GM21529 (cell line): ENCODE results near the gene IKZF3.
"Not testable (repeated sequence)": the region's sequence is repeated elsewhere in the genome, so short reads cannot be mapped to it uniquely, and the experiment has no call there.

Source experiments
- ATAC-seq: cut with Tn5 transposase; IDR thresholded peaks from one replicate; pipeline ENCODE4 v1.9.1; 2021; ENCODE audit not compliant: unreplicated experiment

Gene IKZF3

DNA sequence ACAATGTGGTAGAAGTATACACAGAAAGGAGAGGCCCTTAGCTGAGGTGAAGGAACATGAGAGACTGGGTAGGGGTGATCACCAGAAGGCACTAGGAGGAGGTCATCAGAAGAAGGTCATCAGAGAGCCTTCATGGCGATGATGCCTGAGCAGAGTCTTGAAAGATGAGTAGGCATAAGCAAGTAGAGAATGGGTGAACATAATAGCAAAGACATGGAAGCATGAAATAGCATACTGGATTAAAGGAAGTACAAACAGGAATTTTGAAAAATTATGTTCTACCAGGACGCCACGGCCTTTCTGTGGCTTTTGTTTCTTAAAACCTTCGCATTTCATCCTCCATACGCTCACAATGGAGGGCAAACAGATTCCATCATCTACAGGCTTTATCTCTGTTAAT lies 2.9 kb downstream of the IKZF3 start:
- ATAC-seq: no peak

DNA sequence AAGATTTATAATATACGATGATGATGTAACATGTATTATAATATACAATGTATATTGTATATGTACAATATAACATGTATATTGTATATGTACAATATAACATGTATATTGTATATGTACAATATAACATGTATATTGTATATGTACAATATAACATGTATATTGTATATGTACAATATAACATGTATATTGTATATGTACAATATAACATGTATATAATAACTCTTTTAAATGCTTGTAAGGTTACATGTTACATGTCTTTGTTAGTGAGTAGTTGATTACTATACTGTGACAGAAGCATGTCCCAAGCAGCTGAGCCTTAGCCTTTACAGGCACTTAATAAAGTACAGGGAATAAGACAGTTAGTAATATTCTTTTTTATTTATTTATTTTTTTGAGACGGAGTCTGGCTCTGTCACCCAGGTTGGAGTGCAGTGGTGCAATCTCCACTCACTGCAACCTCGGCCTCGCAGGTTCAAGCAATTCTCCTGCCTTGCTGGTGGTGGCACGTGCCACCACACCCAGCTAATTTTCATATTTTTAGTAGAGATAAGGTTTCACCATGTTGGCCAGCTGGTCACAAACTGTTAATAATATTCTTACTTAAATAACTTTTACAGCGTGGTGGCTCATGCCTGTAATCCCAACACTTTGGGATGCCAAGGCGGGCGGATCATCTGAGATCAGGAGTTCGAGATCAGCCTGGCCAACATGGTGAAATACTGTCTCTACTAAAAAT lies 8.0 kb downstream of the IKZF3 start:
- ATAC-seq: not testable (repeated sequence)

DNA sequence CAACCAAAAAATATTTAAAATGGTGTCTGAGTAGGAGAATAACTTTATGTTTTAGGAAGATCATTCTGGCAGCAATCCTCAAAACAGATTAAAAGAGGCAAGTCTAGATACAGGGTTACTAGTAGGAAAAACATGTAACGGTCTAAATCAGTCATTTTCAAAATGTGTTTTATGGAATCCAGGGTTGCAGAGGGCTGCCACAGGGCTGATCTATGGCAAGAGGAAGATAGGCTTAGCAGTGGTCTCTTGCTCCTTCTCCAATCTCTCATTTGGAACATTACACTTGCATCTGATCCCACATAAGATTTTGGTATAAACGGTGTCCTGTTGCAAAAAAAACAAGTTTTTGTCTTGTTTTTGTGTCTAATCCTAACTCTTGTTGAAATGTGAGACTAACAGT lies 9.2 kb downstream of the IKZF3 start:
- no peak for ATAC-seq

DNA sequence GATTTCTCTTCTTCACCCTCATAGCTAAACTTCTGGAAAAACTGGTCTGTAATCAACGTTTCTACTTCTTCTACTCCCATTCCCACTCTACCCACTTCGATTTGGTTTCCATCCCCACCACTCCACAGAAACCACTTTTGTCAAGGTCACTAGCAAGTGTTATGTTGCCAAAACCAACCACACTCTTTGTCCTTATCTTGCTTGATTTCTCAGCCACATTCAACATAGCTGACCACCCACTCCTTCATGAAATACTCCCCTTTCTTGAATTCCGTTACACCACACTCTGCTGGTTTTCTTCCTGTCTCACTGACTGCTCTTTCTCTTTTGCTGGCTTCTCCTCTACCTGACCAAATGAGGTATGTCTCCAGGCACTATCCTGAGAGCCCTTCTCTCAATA lies 11.9 kb downstream of the IKZF3 start:
- no peak for ATAC-seq

DNA sequence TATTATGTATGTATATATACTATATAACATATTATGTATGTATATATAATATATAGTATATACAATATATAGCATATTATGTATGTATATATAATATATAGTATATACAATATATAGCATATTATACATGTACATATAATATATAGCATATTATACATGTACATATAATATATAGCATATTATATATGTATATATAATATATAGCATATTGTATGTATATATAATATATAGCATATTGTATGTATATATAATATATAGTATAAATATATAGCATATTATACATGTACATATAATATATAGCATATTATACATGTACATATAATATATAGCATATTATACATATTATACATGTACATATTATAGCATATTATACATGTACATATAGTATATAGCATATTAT lies 13.9 kb downstream of the IKZF3 start:
- ATAC-seq: not testable (repeated sequence)

DNA sequence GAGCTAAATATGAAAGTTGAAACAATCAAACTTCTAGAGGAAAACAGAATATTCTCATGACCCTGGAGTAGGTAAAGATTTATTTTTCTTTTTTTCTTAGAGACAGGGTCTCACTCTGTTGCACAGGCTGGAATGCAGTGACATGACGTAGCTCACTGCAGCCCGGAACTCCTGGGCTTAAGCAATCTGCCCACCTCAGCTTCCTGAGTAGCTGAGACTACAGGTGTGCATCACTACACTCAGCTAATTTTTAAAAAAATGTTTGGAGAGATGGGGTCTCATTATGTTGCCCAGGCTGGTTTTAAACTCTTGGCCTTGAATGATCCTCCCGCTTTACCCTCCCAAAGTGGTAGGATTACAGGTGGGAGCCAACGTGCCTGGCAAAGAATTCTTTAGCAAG lies 15.5 kb downstream of the IKZF3 start:
- no peak for ATAC-seq

DNA sequence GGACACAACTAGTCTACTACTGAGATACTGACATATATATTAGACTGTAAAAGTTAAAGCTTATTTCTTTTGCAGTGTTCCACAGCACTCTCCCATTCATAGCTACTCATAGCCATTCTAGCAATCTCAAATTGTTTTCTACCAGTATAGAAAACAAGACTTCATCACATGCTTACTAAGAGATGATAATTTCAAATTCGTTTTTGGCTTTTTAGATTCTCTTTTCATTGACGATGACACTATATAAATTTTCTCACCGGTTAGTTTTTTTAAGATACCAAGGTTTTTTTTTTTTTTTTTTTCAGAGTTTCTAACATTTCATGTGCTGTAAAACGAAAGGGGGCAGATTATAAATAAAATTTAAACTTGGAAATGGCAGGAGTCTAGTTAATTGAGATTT lies 17.9 kb downstream of the IKZF3 start:
- no peak for ATAC-seq

DNA sequence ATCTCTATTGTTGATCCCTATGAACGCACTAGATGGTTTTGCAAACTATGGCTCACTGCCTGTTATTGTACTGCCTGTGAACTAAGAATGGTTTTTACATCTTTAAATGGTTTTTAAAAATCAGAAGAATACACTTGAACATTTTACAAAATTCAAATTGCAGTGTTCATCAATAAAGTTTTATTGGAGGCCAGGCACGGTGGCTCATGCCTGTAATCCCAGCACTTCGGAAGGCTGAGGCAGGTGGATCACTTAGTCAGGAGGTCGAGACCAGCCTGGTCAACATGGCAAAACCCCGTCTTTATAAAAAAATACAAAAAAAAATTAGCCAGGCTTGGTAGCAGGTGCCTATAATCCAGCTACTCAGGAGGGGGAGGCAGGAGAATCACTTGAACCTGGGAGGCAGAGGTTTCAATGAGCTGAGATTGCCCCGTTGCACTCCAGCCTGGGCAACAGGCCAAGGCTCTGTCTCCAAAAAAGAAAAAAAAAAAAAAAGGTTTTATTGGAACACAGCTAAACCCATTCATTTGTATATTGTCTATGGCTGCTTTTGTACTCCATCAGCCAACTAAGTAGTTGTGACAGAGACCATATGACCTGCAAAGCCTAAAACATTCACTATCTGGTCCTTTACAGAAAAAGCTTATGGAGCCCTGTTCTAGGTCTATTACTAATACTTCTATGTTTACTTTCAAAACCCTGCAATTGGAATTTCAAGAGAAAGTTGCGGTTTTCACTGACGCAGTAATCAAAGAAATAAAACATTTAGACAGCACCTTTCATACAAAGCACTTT lies 18.9 kb downstream of the IKZF3 start:
- no peak for ATAC-seq

DNA sequence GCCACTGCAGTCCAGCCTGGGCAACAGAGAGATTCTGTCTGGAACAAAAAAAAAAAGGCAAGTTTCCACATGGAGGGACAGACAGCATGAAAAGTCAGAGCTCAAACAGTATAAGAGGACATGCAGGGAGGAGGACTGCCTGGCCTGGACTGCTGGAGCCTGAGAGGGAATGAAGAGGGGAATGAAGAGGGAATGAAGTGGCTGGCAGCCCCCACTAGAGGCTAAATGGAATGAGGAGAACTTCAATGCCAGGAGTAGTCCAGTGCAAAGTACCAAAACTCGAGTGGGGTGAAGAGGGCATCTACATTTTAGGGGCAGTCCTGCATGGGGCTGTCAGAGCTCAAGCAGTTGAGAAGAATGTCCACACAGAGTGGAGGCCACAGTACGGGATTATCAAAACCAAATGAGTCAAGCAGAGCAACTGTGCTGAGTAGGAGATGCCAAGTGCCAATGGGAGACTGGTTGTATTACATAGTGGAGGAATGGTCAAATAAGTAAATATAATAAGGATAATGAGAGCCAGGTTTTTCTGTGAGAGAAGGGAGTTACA lies 22.9 kb downstream of the IKZF3 start:
- ATAC-seq: no peak

DNA sequence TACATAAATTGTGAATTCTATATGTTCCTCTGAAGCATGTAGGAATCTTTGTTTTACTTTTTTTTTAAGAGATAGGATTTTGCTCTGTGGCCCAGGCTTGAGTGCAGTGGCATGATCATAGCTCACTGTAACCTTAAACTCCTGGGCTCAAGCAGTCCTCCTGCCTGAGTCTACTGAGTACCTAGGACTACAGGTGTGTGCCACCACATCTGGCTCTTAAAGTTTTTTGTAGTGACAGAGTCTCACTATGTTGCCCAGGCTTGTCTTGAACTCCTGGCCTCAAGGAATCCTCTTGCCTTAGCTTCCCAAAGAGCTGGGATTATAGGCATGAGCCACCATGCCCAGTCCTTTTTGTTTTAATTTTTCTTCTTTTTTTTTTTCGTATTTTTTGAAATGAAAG lies 25.3 kb downstream of the IKZF3 start:
- no peak for ATAC-seq

DNA sequence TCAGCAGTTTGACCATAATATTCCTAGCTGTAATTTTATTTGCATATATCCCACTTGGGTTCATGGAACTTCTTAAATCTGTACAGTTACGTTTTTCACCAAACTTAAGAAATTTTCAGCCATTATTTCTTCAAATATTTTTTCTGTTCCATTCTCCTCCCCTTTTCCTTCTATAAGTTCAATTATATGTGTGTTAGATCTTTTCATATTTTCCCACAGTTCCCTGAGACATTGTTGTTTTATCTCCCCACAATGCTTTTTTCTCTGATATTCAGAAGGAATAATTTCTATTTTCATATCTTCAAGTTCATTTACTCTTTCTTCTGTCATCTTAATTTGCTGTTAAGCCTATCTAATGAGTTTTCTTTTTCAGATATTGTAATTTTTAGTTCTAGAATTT lies 26.1 kb downstream of the IKZF3 start:
- no peak for ATAC-seq

DNA sequence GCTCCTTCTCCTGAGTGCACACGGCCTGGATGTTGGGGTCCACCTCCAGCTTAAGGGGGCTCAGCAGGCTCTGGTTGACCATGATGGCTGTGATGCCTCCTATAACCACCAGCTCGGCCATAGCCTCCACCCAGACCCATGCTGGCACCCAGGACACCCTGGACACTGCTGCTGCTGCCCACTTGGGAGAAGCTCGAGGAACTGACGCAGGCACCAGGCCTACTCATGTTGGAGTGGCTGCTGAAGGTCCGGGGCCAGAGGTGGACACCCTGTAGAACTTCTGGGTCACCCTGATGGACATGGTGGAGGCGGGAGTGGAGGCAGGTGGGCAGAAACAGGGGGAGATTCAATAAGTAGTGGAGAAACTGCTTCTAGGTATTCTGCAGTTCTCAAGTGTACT lies 28.0 kb downstream of the IKZF3 start:
- no peak for ATAC-seq

DNA sequence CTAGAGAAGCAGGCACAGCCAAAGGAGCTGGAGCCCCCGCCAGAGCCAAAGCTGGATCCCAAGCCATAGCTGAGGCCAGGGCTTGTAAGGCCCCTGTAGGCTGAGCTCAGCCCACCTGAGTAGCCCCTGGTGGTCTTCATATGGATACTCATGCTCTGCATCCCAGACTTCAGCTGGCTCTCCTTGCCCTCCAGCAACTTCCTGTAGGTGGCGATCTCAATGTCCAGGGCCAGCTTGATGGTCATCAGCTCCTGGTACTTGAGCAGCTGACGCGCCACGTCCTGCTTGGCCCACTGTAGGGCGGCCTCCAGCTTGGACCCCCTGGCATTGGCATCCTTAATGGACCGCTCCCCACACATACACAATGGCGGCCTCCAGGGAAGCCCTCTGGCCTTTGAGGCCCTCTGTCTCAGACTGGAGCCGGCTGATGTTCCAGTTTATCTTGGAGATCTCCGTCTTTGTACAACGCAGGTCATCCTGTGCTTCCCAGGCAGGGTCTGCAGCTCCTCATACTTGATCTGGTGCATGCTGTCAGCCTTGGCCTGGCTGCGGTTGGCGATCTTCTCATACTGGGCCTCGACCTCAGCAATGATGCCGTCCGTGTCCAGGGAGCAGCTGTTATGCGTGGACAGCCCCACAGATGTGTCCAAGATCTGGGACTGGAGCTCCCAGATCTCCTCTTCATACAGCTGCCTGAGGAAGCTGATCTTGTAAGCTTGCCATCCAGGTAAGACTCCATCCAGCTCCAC lies 28.9 kb downstream of the IKZF3 start:
- ATAC-seq: no peak

DNA sequence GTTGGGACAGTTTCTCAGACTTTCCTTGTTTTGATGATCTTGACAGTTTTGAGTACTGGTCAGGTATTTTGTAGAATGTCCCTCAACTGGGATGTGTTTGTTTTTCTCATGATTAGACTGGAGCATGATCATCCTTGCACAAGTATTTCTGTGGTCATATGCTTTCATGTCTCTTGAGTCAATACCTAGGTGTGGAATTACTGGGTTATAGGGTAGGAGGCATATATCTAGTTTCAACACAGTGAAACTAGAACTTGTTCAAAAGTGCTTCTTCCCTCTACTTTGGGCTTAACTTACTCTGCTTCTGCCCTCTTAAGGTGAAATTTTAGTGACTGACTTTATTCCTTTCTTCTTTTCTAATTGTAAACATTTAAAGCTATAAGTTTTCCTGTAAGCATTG lies 30.1 kb downstream of the IKZF3 start:
- ATAC-seq: no peak

DNA sequence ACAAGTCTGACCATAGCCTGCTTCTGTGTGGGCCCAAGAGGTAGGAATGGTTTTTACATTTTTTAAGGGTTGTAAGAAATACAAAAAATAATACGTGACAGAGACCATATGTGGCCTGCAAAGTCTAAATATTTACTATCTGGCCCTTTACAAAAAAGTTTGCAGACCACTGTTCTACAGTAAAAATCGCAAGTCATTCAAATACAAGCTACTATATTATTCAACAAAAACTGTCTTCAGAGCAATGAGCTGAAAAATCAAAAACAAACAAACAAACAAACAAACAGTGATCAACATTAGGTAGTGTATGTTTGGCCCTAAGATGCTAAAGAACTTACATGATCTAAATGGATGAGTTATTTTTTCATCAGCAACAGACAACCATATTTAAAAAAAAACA lies 32.5 kb downstream of the IKZF3 start:
- no peak for ATAC-seq

DNA sequence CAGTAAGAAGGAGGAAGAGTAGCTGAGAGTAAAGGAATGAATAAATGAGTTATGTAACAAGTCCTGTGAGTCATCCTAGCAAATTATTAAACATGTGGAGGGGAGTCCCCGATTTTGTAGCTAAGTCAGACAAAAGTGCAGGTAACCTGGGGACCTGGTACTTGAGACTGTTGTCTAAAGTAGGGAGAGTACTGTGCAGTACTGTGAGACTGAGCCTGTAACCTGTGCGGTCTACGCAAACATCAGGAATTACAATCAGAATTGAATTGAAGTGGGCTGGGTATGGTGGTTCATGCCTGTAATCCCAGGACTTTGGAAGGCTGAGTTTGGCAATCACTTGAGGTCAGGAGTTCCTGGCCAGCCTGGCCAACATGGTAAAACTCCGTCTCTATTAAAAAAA lies 35.7 kb downstream of the IKZF3 start:
- ATAC-seq: no peak

DNA sequence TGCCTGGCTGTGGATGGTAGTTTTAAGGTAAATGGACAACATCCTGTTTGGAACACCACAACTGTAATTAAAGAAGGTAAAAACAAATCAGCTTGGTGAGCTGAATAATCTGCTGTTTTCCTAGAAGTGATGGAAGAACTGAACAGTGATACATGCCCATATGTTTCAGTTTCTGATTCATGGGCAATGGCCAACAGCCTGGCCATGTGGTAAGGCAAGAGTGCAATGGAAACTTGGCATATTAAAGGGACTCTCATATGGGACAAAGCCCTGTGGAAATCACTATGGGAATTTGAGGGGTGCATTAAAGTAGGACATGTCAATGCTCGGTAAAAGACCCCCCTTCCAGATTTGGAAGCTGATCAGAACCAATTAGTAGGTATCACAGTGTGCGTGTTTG lies 37.8 kb downstream of the IKZF3 start:
- ATAC-seq: no peak

DNA sequence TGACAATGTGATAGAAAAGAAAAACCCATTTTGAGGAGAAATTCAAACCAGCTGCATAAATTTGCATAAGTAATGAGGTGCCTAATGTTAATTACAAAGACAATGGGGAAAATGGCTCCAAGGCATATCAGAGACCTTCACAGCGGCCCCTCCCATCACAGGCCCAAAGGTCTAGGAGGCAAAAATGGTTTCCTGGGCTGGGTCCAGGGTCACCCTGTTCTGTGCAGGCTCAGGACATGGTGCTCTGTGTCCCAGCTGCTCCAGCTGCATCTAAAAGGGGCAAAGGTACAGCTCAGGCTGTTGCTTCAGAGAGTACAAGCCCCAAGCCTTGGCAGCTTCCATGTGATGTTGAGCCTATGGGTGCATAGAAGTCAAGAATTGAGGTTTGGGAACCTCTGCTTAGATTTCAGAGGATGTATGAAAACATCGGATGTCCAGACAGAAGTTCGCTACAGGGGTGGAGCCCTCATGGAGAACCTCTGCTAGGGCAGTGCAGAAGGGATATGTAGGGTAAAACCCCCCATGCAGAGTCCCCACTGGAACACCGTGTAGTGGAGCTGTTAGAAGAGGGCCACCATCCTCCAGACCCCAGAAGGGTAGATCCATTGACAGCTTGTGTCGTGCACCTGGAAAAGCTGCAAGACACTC lies 40.6 kb downstream of the IKZF3 start:
- no peak for ATAC-seq

DNA sequence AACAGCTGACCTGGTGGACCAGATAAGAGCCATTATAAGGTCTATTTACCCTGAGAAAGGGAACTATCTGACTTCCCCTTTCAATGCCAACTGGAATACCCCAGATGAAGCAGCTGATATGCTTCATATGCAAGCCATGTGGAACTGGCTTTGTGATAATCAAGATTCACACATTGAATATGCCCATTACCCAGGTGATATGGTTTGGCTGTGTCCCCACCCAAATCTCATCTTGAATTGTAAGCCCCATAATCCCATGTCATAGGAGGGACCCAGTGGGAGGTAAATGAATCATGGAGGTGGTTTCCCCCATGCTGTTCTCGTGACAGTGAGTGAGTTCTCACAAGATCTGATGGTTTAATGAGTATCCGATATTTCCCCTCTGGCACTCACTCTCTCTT lies 42.1 kb downstream of the IKZF3 start:
- no peak for ATAC-seq

DNA sequence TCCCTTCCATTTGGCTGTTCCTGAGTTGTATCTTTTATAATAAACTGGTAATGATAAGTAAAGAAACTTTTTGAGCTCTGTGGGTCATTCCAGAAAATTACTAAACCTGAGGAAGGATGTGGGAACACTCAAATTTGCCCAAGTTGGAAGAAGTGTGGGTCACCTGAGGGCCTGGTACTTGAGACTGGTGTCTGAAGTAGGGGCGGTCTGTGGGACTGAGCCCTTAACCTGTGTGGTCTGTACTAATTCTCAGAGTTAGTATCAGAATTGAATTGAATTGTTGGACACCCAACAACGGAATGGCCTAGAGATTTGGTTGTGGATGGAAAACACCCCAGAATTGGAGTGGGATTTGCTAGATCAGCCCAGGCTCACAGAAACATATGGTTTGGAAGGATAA lies 43.1 kb downstream of the IKZF3 start:
- ATAC-seq: no peak

DNA sequence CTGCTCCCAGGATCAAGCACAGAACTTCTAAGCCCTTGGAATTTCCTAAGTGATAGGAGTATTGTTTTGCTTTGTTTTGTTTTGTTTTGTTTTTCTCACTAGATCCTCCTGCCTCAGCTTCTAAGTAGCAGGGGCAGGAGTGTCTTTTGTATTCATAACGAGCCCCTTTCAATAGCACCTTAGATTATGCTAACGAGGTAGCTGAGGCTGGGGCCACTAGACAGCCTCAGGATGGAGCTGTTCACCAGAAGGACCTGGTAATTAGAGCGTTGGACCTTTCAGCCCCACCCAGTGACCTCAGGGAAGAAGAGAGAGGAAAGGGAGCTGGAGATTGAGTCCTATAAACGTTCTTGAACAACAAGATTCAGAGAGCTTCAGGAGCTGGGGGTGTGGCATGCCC lies 43.6 kb downstream of the IKZF3 start:
- ATAC-seq: no peak
